NCI-H187 treated with DMSO at 0.1 percent for 48 hours (cell line): ENCODE measurements around the gene DONSON.
A peak's percentile ranks its signal among the peaks of the same experiment; 100 is the strongest.
"Not testable (repeated sequence)": the region's sequence is repeated elsewhere in the genome, so short reads cannot be mapped to it uniquely, and the experiment has no call there.

ENCODE experiments used
- DNase-seq: peaks from one replicate; lab custom pipeline; 2025; lab: John Stamatoyannopoulos, UW

Gene DONSON

GRCh38 chr21:33588485-33589335 is at the start of gene DONSON:
TSS of gene DONSON (minus strand) at chr21:33588684. CDS start at chr21:33588641, 43 bp downstream.
- peak; percentile 37 for DNase-seq

- DNase-seq, result no peak
Measured at GRCh38 chr21:33634254-33634653, 45.8 kb upstream of the DONSON start.

GRCh38 chr21:33626151-33626550 is 37.7 kb upstream of the DONSON start:
- not testable (repeated sequence) for DNase-seq

GRCh38 chr21:33622253-33622652 is 33.8 kb upstream of the DONSON start:
- DNase-seq, result no peak

GRCh38 chr21:33619726-33620125 is 31.2 kb upstream of the DONSON start:
- DNase-seq, result no peak

- no peak for DNase-seq
Measured at GRCh38 chr21:33618407-33618806, 29.9 kb upstream of the DONSON start.

- not testable (repeated sequence) for DNase-seq
Measured at GRCh38 chr21:33617565-33617964, 29.1 kb upstream of the DONSON start.

GRCh38 chr21:33611006-33611744 is 22.7 kb upstream of the DONSON start:
- no peak for DNase-seq

- no peak for DNase-seq
Measured at GRCh38 chr21:33608559-33608958, 20.1 kb upstream of the DONSON start.

- no peak for DNase-seq
Measured at GRCh38 chr21:33598051-33598450, 9.6 kb upstream of the DONSON start.

- no peak for DNase-seq
Measured at GRCh38 chr21:33587792-33588484, 546 bp downstream of the DONSON start.

- DNase-seq, result no peak
Measured at GRCh38 chr21:33586927-33587326, 1.6 kb downstream of the DONSON start.

GRCh38 chr21:33584455-33584854 is 4.0 kb downstream of the DONSON start:
- no peak for DNase-seq

GRCh38 chr21:33578959-33579542 is 9.4 kb downstream of the DONSON start:
- DNase-seq, result no peak

- no peak for DNase-seq
Measured at GRCh38 chr21:33578214-33578613, 10.3 kb downstream of the DONSON start.

GRCh38 chr21:33576741-33577141 is 11.7 kb downstream of the DONSON start:
- not testable (repeated sequence) for DNase-seq

- DNase-seq, result no peak
Measured at GRCh38 chr21:33572350-33572749, 16.1 kb downstream of the DONSON start.

GRCh38 chr21:33569991-33570390 is 18.5 kb downstream of the DONSON start:
- DNase-seq, result no peak

GRCh38 chr21:33568448-33568847 is 20.0 kb downstream of the DONSON start:
- DNase-seq, result no peak

GRCh38 chr21:33567914-33568313 is 20.6 kb downstream of the DONSON start:
- no peak for DNase-seq

GRCh38 chr21:33566514-33566913 is 22.0 kb downstream of the DONSON start:
- DNase-seq, result no peak

GRCh38 chr21:33562389-33562788 is 26.1 kb downstream of the DONSON start:
- no peak for DNase-seq
